ENCODE data around the gene ADGRD1. TPM values are rescaled to one million over a fixed set of nuclear protein-coding genes. Genes with fewer than 3 reads are reported as not detected.

The ADGRD1 gene
- total and polyA plus RNA-seq, 2 of the 8 experiments (the other 6 are each of a cell fraction or from before 2014, with no cell fraction given) = 0.36 to 0.48 TPM

DNA sequence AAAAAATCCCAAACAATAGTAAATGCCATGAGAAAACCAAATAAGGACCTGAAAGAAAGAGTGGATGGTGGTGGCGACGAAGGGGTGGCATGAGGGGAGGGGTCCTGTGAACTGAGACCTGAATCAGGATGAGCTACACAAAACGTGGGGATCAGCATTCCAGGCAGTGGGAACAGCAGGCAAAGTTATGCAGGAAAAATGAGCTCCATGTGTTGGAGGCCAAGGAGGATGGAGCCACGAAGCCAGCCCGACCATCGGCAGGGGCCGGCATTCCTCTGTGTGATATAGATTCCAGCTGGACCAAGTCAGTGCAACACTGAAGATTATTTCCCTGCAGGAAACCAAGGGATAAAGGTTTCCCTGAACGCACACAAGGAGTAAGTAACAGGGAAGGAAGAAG, 7.1 kb downstream of the ADGRD1 start:
- no peak overlapping the region for H3K14ac ChIP-seq (ENCODE audit: insufficient read length)
- no peak overlapping the region for H3K4me3 ChIP-seq (ENCODE audit: extremely low read depth in 1 of 4, insufficient read depth in 2 of 4, low read depth in 3 of 4, low read length in 4 of 4)
- H4K20me1 ChIP-seq (replicated peaks in 1 of 2; ENCODE audit: control insufficient read depth in 1 of 2, insufficient read depth in 2 of 2, low read length in 2 of 2) = peaks cover 0 to 4% of the 10 kb centered on the region in 2 experiments
- TF ChIP-seq SUZ12 (IDR thresholded peaks at IDR 0.05; ENCODE audit: low read length) = no peak
- TF ChIP-seq, protein P1, sequence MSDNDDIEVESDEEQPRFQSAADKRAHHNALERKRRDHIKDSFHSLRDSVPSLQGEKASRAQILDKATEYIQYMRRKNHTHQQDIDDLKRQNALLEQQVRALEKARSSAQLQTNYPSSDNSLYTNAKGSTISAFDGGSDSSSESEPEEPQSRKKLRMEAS (IDR thresholded peaks at IDR 0.05) = no peak
- TF ChIP-seq GTF2F1 (IDR thresholded peaks at IDR 0.05; ENCODE audit: borderline replicate concordance, low read depth, low read length) = no peak
- no peak for TF ChIP-seq HDAC6 (IDR thresholded peaks at IDR 0.05; ENCODE audit: low read depth, low read length)
- TF ChIP-seq ZNF274 (IDR thresholded peaks at IDR 0.05; ENCODE audit: borderline replicate concordance, extremely low read depth, low read length) = no peak
- no peak for TF ChIP-seq POLR2AphosphoS5 (IDR thresholded peaks at IDR 0.05; ENCODE audit: low read depth, low read length)
- no peak for TF ChIP-seq GABPA (IDR thresholded peaks at IDR 0.05; ENCODE audit: borderline replicate concordance, insufficient read depth, low read length)
- H2AFZ ChIP-seq (ENCODE audit: low read length) = no peak overlapping the region
- POLR2A ChIA-PET (ENCODE audit: partially characterized antibody) = no interaction called here
- H4K5ac ChIP-seq (ENCODE audit: insufficient read length, low read depth, low read length) = no peak overlapping the region
- H3K4ac ChIP-seq (replicated peaks; ENCODE audit: insufficient read length, low read depth, low read length) = no peak overlapping the region
- no peak overlapping the region for H3K9ac ChIP-seq (replicated peaks in 1 of 4; ENCODE audit: extremely low read depth in 1 of 4, low read depth in 3 of 4, low read length in 3 of 4)
- no peak overlapping the region for H3K18ac ChIP-seq (ENCODE audit: extremely low read depth, low read length)
- CTCF ChIA-PET (ENCODE audit: partially characterized antibody) = no interaction called here
- 81% methylated on average over 8 of the region's 8 CpGs; no CpG with 5 or more reads in 1 of the 2 experiments for WGBS, 2 experiments (ENCODE audit: extremely low coverage in 1 of 2, insufficient coverage in 1 of 2, insufficient read length in 1 of 2, insufficient replicate concordance in 2 of 2, low coverage in 1 of 2, low lambda C conversion rate in 2 of 2, missing lambda C conversion rate in 1 of 2)
- no peaks in the 10 kb centered on the region for H3K79me2 ChIP-seq (ENCODE audit: control insufficient read depth in 1 of 2, insufficient read depth in 2 of 2, low read length in 2 of 2)
- no peak overlapping the region for H4K91ac ChIP-seq (replicated peaks; ENCODE audit: insufficient read length, low read length)
- H3K23ac ChIP-seq (ENCODE audit: insufficient read length) = no peak overlapping the region
- H3K4me1 ChIP-seq (replicated peaks in 1 of 4; ENCODE audit: control insufficient read depth in 3 of 4, insufficient read depth in 4 of 4, low read length in 3 of 4) = no peaks in the 10 kb centered on the region
- FAIRE-seq (no peak), DNase-seq (ENCODE audit: low read depth in 1 of 2, low spot score in 2 of 2) (no peak)
- H3K56ac ChIP-seq (replicated peaks; ENCODE audit: insufficient read length, low read depth, low read length) = no peak overlapping the region
- H2BK5ac ChIP-seq (ENCODE audit: low read depth, low read length) = no peak overlapping the region
- no peak overlapping the region for H2BK12ac ChIP-seq (ENCODE audit: low read depth, low read length)
- H2AK5ac ChIP-seq (ENCODE audit: low read depth, low read length) = no peak overlapping the region
- H3K79me1 ChIP-seq (ENCODE audit: low read depth, low read length) = no peaks in the 10 kb centered on the region
- no peak overlapping the region for H2BK120ac ChIP-seq (replicated peaks; ENCODE audit: low read depth, low read length)
- 0 out of 7 replicates have a peak, but pooled peaks cover 0 to 2% (median 0%) of the 10 kb centered on the region in 4 experiments for H3K27me3 ChIP-seq (replicated peaks in 1 of 4; ENCODE audit: control insufficient read depth in 3 of 4, extremely low read depth in 1 of 4, insufficient read depth in 3 of 4, low read length in 3 of 4)
- H3K36me3 ChIP-seq (ENCODE audit: control insufficient read depth in 2 of 4, insufficient read depth in 4 of 4, low read length in 3 of 4) = no peaks in the 10 kb centered on the region
- H4K8ac ChIP-seq (ENCODE audit: extremely low read depth, insufficient read depth, low read length) = no peak overlapping the region
- H2BK15ac ChIP-seq (ENCODE audit: low read length) = no peak overlapping the region
- H3K27ac ChIP-seq (ENCODE audit: low read depth, low read length) = no peak overlapping the region
- H3K4me2 ChIP-seq (ENCODE audit: insufficient read depth in 1 of 2, low read depth in 2 of 2, low read length in 2 of 2) = no peak overlapping the region
- H3K9me3 ChIP-seq (ENCODE audit: insufficient read depth in 2 of 2, low read depth in 1 of 2, low read length in 1 of 2) = no peaks in the 10 kb centered on the region
- H2BK20ac ChIP-seq (ENCODE audit: low read length) = no peak overlapping the region
- peaks cover 3% of the 10 kb centered on the region; the same call in 1 of the 2 replicates for H3K23me2 ChIP-seq (ENCODE audit: low read depth, low read length)

Data from H1 (cell line).